AG04449 (cell line): ENCODE results near the gene SURF4.
"Not testable (repeated sequence)": the region's sequence is repeated elsewhere in the genome, so short reads cannot be mapped to it uniquely, and the experiment has no call there.

Experiments
- CTCF ChIA-PET: fragments of 350-600 bp; formaldehyde crosslinking; extraction: SDS; loops from one replicate; lab custom pipeline; 2021; ENCODE audit warnings: antibody characterized with exemption; lab: Yijun Ruan, JAX
- POLR2A ChIA-PET: fragments of 400-600, 350-600 bp; formaldehyde crosslinking; extraction: SDS; loops from one replicate; lab custom pipeline; 2020; ENCODE audit warnings: antibody characterized with exemption, inconsistent platforms; lab: Yijun Ruan, JAX
- DNase-seq: peaks from one replicate; pipeline ENCODE4 v3.0.0-alpha.2; 2010; ENCODE audit warnings: low read depth, low spot score
- H3K4me3 ChIP-seq: 2 replicates; pipeline ENCODE4 v1.5.1; 2011; ENCODE audit warnings: low read depth, mild to moderate bottlenecking, control low read depth, low read length
- TF ChIP-seq, protein P1 (sequence below): IDR thresholded peaks from one replicate; pipeline ENCODE4 v1.5.1; 2011; ENCODE audit warnings: mild to moderate bottlenecking, moderate library complexity, low read length, control low read depth, inconsistent platforms; ENCODE audit not compliant: insufficient read depth; ENCODE audit errors: missing control alignments

The SURF4 gene

DNA sequence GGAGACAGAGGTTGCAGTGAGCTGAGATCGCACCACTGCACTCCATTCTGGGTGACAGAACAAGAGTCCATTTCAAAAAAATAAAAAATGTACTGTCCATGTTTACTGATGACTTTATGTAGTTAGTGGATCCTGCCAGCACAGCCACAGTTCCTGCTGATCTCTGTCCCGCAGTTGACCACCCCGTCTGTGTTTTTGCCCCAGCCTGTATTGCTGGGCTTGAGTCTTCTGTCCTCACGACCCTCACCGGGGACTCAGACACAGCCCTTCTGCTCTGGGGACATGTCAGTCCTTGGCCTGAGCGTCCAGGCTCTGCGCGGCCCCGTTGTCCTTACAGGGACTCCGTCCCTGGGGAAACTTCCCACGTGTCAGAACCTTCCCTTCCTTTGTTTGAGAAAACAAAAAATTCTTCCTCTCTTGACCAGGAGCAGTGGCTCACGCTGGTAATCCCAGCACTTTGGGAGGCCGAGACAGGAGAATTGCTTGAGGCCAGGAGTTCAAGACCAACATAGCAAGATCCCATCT lies 54.4 kb downstream of the SURF4 start:
- TF ChIP-seq, protein P1, sequence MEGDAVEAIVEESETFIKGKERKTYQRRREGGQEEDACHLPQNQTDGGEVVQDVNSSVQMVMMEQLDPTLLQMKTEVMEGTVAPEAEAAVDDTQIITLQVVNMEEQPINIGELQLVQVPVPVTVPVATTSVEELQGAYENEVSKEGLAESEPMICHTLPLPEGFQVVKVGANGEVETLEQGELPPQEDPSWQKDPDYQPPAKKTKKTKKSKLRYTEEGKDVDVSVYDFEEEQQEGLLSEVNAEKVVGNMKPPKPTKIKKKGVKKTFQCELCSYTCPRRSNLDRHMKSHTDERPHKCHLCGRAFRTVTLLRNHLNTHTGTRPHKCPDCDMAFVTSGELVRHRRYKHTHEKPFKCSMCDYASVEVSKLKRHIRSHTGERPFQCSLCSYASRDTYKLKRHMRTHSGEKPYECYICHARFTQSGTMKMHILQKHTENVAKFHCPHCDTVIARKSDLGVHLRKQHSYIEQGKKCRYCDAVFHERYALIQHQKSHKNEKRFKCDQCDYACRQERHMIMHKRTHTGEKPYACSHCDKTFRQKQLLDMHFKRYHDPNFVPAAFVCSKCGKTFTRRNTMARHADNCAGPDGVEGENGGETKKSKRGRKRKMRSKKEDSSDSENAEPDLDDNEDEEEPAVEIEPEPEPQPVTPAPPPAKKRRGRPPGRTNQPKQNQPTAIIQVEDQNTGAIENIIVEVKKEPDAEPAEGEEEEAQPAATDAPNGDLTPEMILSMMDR, result no peak
- DNase-seq, result no peak
- CTCF ChIA-PET, result interaction anchor here (2.1 kb wide), 1 partner anchor 9 kb away, joined by 5 read pairs; no protein-coding TSS in a partner anchor
- no peak overlapping the region for H3K4me3 ChIP-seq
- POLR2A ChIA-PET, result no interaction called here

DNA sequence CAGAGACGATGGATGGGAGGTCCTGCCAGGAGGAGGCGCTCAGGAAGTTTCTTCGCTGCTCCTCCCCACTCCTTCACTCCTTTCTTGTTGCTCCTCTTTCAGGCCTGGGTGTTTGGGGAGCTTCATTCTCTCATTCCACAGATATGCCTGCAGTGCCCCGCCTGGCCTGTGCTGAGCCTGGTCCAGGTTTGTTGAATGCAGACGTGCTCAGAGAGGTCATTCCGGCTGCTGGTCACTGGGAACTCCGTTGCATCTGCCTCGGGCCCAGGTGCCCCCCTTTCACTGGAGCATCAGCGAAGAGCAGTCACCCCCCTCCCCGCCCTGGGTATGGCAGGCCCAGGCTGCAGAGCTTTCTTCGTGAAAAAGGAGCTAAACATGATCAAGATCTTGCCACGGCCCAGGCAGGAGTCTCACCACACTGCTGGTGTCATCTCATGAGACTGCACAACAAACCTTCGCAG lies 55.4 kb downstream of the SURF4 start:
- CTCF ChIA-PET, result interaction anchor here (1.2 to 2.1 kb wide), 2 partner anchors 9 to 10 kb away, joined by 5 read pairs; no protein-coding TSS in a partner anchor
- H3K4me3 ChIP-seq, result no peak overlapping the region
- DNase-seq, result no peak
- TF ChIP-seq, protein P1, result no peak
- POLR2A ChIA-PET, result no interaction called here

DNA sequence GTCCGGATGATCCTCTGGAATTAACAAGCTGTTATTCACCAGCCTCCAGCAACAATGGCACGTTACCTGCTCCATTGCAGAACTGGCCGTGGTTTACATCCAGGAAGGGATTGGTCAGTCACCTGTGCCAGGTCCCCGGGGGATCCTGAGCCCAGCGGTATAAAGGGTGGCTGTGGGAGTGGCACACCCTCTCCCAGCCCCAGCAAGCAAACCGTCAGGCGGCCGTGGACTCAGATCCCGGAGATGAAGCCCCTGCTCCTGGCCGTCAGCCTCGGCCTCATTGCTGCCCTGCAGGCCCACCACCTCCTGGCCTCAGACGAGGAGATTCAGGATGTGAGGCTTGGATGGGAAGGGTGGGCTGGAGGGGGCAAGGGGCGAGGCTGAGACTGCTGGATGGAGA lies 58.3 kb downstream of the SURF4 start:
- H3K4me3 ChIP-seq, POLR2A ChIA-PET, CTCF ChIA-PET, DNase-seq: not testable (repeated sequence)

DNA sequence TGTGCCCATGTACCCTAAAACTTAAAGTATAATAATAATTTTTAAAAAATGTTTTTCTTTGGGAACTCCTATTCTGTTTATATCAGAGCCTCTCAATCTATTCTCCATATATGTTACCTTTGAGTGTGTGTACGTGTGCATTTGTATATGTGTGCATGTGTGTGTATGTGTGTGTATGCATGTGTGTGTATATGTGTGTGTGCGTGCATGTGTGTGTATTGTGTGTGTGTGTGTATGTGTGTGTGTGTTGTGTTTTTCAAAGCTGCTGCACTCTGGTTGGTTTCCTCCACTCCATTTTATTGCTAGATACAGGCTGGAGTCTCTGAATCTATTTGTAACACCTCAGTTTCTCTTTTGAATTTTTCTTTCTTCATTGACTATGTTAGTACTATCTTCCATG lies 59.9 kb downstream of the SURF4 start:
- CTCF ChIA-PET, result no interaction called here
- no peak overlapping the region for H3K4me3 ChIP-seq
- TF ChIP-seq, protein P1, result no peak
- POLR2A ChIA-PET, result no interaction called here
- DNase-seq, result no peak
